IPS-15b (cell line): ENCODE data around the gene TMEM209.
A peak's percentile ranks its signal among the peaks of the same experiment; 100 is the strongest.
"Not testable (repeated sequence)": the region's sequence is repeated elsewhere in the genome, so short reads cannot be mapped to it uniquely, and the experiment has no call there.

Experiments
- H3K27me3 ChIP-seq: one replicate; pipeline ENCODE4 v1.6.1; 2013; ENCODE audit warnings: low read length; ENCODE audit not compliant: control insufficient read depth, insufficient read depth
- H3K36me3 ChIP-seq: one replicate; pipeline ENCODE4 v1.6.1; 2013; ENCODE audit warnings: low read length; ENCODE audit not compliant: control insufficient read depth, insufficient read depth
- H3K4me1 ChIP-seq: one replicate; pipeline ENCODE4 v1.6.1; 2013; ENCODE audit warnings: mild to moderate bottlenecking, low read length; ENCODE audit not compliant: control insufficient read depth, insufficient read depth
- H3K4me3 ChIP-seq: one replicate; pipeline ENCODE4 v1.5.1; 2013; ENCODE audit warnings: low read depth, low read length
- H3K9ac ChIP-seq: one replicate; pipeline ENCODE4 v1.6.1; 2013; ENCODE audit warnings: low read depth, mild to moderate bottlenecking, low read length
- H3K9me3 ChIP-seq: one replicate; pipeline ENCODE4 v1.6.1; 2013; ENCODE audit warnings: mild to moderate bottlenecking, low read length; ENCODE audit not compliant: control insufficient read depth, insufficient read depth

Gene TMEM209

GRCh38 chr7:130205084-130205947 is at the start of gene TMEM209:
Gene TMEM209 (minus strand): TSS chr7:130205406. CDS start chr7:130205375, 31 bp downstream.
- Histone ChIP-seq H3K4me1 (no peaks in the 10 kb centered on the region), H3K27me3 (no peaks in the 10 kb centered on the region), H3K9ac (peak within 1 kb of the TSS; percentile 99), H3K4me3 (peak within 1 kb of the TSS; percentile 99), H3K36me3 (peaks cover 13% of the 10 kb centered on the region), H3K9me3 (no peaks in the 10 kb centered on the region)

- H3K27me3 ChIP-seq: no peaks in the 10 kb centered on the region
- no peak overlapping the region for H3K9ac ChIP-seq
- H3K36me3 ChIP-seq: no peaks in the 10 kb centered on the region
- H3K4me3 ChIP-seq: no peak overlapping the region
- H3K9me3 ChIP-seq: peaks cover 11% of the 10 kb centered on the region
- peaks cover 11% of the 10 kb centered on the region for H3K4me1 ChIP-seq
Observed at GRCh38 chr7:130254555-130254954, 49.3 kb upstream of the TMEM209 start.

GRCh38 chr7:130249626-130250025 is 44.4 kb upstream of the TMEM209 start:
- not testable (repeated sequence) for H3K4me1 ChIP-seq, H3K4me3 ChIP-seq, H3K9ac ChIP-seq, H3K9me3 ChIP-seq, H3K36me3 ChIP-seq, H3K27me3 ChIP-seq

- not testable (repeated sequence) for H3K36me3 ChIP-seq, H3K4me1 ChIP-seq, H3K9me3 ChIP-seq, H3K27me3 ChIP-seq, H3K4me3 ChIP-seq, H3K9ac ChIP-seq
Observed at GRCh38 chr7:130248842-130249241, 43.6 kb upstream of the TMEM209 start.

- not testable (repeated sequence) for H3K9me3 ChIP-seq, H3K36me3 ChIP-seq, H3K4me1 ChIP-seq, H3K27me3 ChIP-seq, H3K9ac ChIP-seq, H3K4me3 ChIP-seq
Observed at GRCh38 chr7:130246491-130246890, 41.3 kb upstream of the TMEM209 start.

GRCh38 chr7:130243486-130243885 is 38.3 kb upstream of the TMEM209 start:
- not testable (repeated sequence) for H3K4me1 ChIP-seq, H3K4me3 ChIP-seq, H3K27me3 ChIP-seq, H3K36me3 ChIP-seq, H3K9me3 ChIP-seq, H3K9ac ChIP-seq

- Histone ChIP-seq H3K27me3 (no peaks in the 10 kb centered on the region), H3K4me1 (no peaks in the 10 kb centered on the region), H3K4me3 (no peak overlapping the region), H3K9me3 (no peaks in the 10 kb centered on the region), H3K36me3 (no peaks in the 10 kb centered on the region), H3K9ac (no peak overlapping the region)
Observed at GRCh38 chr7:130242198-130243014, 37.2 kb upstream of the TMEM209 start.

- Histone ChIP-seq H3K9me3 (no peaks in the 10 kb centered on the region), H3K36me3 (no peaks in the 10 kb centered on the region), H3K27me3 (no peaks in the 10 kb centered on the region), H3K9ac (no peak overlapping the region), H3K4me1 (no peaks in the 10 kb centered on the region), H3K4me3 (no peak overlapping the region)
Observed at GRCh38 chr7:130240240-130240639, 35.0 kb upstream of the TMEM209 start.

- not testable (repeated sequence) for H3K4me3 ChIP-seq, H3K4me1 ChIP-seq, H3K9ac ChIP-seq, H3K27me3 ChIP-seq, H3K9me3 ChIP-seq, H3K36me3 ChIP-seq
Observed at GRCh38 chr7:130236361-130236760, 31.2 kb upstream of the TMEM209 start.

- H3K9me3 ChIP-seq: no peaks in the 10 kb centered on the region
- H3K4me3 ChIP-seq: no peak overlapping the region
- no peaks in the 10 kb centered on the region for H3K36me3 ChIP-seq
- H3K27me3 ChIP-seq: no peaks in the 10 kb centered on the region
- H3K4me1 ChIP-seq: no peaks in the 10 kb centered on the region
- H3K9ac ChIP-seq: no peak overlapping the region
Observed at GRCh38 chr7:130234078-130234477, 28.9 kb upstream of the TMEM209 start.

- Histone ChIP-seq H3K9ac (no peak overlapping the region), H3K4me3 (no peak overlapping the region), H3K36me3 (no peaks in the 10 kb centered on the region), H3K9me3 (no peaks in the 10 kb centered on the region), H3K4me1 (peaks cover 6% of the 10 kb centered on the region), H3K27me3 (no peaks in the 10 kb centered on the region)
Observed at GRCh38 chr7:130232209-130232608, 27.0 kb upstream of the TMEM209 start.

- H3K4me3 ChIP-seq: no peak overlapping the region
- H3K9ac ChIP-seq: no peak overlapping the region
- peaks cover 6% of the 10 kb centered on the region for H3K4me1 ChIP-seq
- H3K9me3 ChIP-seq: no peaks in the 10 kb centered on the region
- H3K36me3 ChIP-seq: no peaks in the 10 kb centered on the region
- no peaks in the 10 kb centered on the region for H3K27me3 ChIP-seq
Observed at GRCh38 chr7:130231792-130232191, 26.6 kb upstream of the TMEM209 start.
